ENCODE data around the gene SLC35F3. TPM values are rescaled to one million over a fixed set of nuclear protein-coding genes. Genes with fewer than 3 reads are reported as not detected.
A peak's percentile ranks its signal among the peaks of the same experiment; 100 is the strongest.

SLC35F3 gene
- polyA plus RNA-seq, 1 donor (not counting 4 experiments of a cell fraction or from before 2014, with no cell fraction given): 13.8 TPM

GRCh38 chr1:234107416-234108021 lies 203.0 kb downstream of the SLC35F3 start:
- H3K4me2 ChIP-seq (ENCODE audit: control insufficient read depth, extremely low read depth, insufficient read depth, low read depth, low read length): no peak overlapping the region
- H3K27ac ChIP-seq (ENCODE audit: control insufficient read depth, insufficient read depth, low read length): no peak overlapping the region
- FAIRE-seq (no peak), DNase-seq (ENCODE audit: low read depth, low spot score) (no peak)
- no peaks in the 10 kb centered on the region for H3K9me3 ChIP-seq (ENCODE audit: control insufficient read depth, low read depth, low read length)
- H3K9me1 ChIP-seq (ENCODE audit: control insufficient read depth, extremely low read depth, insufficient read depth, low read length): no peaks in the 10 kb centered on the region
- peaks cover 7% of the 10 kb centered on the region for H3K4me1 ChIP-seq (ENCODE audit: control insufficient read depth, extremely low read depth, insufficient read depth, low read length)
- no peaks in the 10 kb centered on the region for H4K20me1 ChIP-seq (ENCODE audit: control insufficient read depth, extremely low read depth, insufficient read depth, low read length)
- no peak overlapping the region for H3K9ac ChIP-seq (ENCODE audit: control insufficient read depth, extremely low read depth, insufficient read depth, low read length)
- no peaks in the 10 kb centered on the region for H3K36me3 ChIP-seq (ENCODE audit: control insufficient read depth in 2 of 2, extremely low read depth in 1 of 2, insufficient read depth in 2 of 2, low read length in 2 of 2)
- TF ChIP-seq CTCF (optimal IDR thresholded peaks at IDR 0.05 in 1 of 3, IDR thresholded peaks at IDR 0.05 in 1 of 3, conservative IDR thresholded peaks at IDR 0.05 in 1 of 3; ENCODE audit: extremely low read depth in 1 of 3, insufficient read depth in 2 of 3, low read length in 3 of 3): no peak
- TF ChIP-seq EZH2 (IDR thresholded peaks at IDR 0.05; ENCODE audit: low read length): no peak
- H3K79me2 ChIP-seq (ENCODE audit: control insufficient read depth, insufficient read depth, low read length): no peaks in the 10 kb centered on the region
- H3K27me3 ChIP-seq (ENCODE audit: control insufficient read depth, extremely low read depth, insufficient read depth, low read length): no peaks in the 10 kb centered on the region
- dilution Hi-C loops (cut with MboI; ENCODE audit: extremely low pct_ligation_motif_present, low sequenced_read_pairs): no loop called here
- H2AFZ ChIP-seq (ENCODE audit: control insufficient read depth, low read length): no peak overlapping the region
- no peak overlapping the region for H3K4me3 ChIP-seq (ENCODE audit: control insufficient read depth in 2 of 3, extremely low read depth in 1 of 3, insufficient read depth in 2 of 3, low read depth in 1 of 3, low read length in 3 of 3)

GRCh38 chr1:234108921-234109320 lies 204.4 kb downstream of the SLC35F3 start:
- FAIRE-seq: peak; percentile 59
- no peaks in the 10 kb centered on the region for H3K9me3 ChIP-seq (ENCODE audit: control insufficient read depth, low read depth, low read length)
- DNase-seq (ENCODE audit: low read depth, low spot score): no peak

More at GRCh38 chr1:234108921-234109320, 204.4 kb downstream of the SLC35F3 start:
- no peaks in the 10 kb centered on the region for H4K20me1 ChIP-seq (ENCODE audit: control insufficient read depth, extremely low read depth, insufficient read depth, low read length)
- no peak overlapping the region for H3K27ac ChIP-seq (ENCODE audit: control insufficient read depth, insufficient read depth, low read length)
- H3K4me1 ChIP-seq (ENCODE audit: control insufficient read depth, extremely low read depth, insufficient read depth, low read length): peaks cover 7% of the 10 kb centered on the region
- no peak overlapping the region for H3K9ac ChIP-seq (ENCODE audit: control insufficient read depth, extremely low read depth, insufficient read depth, low read length)
- dilution Hi-C loops (cut with MboI; ENCODE audit: extremely low pct_ligation_motif_present, low sequenced_read_pairs): no loop called here
- H3K79me2 ChIP-seq (ENCODE audit: control insufficient read depth, insufficient read depth, low read length): no peaks in the 10 kb centered on the region
- H3K4me2 ChIP-seq (ENCODE audit: control insufficient read depth, extremely low read depth, insufficient read depth, low read depth, low read length): peak overlapping the region; percentile 3
- TF ChIP-seq EZH2 (IDR thresholded peaks at IDR 0.05; ENCODE audit: low read length) (no peak), CTCF (optimal IDR thresholded peaks at IDR 0.05 in 1 of 3, IDR thresholded peaks at IDR 0.05 in 1 of 3, conservative IDR thresholded peaks at IDR 0.05 in 1 of 3; ENCODE audit: extremely low read depth in 1 of 3, insufficient read depth in 2 of 3, low read length in 3 of 3) (no peak)
- H3K4me3 ChIP-seq (ENCODE audit: control insufficient read depth in 2 of 3, extremely low read depth in 1 of 3, insufficient read depth in 2 of 3, low read depth in 1 of 3, low read length in 3 of 3): no peak overlapping the region
- H3K27me3 ChIP-seq (ENCODE audit: control insufficient read depth, extremely low read depth, insufficient read depth, low read length): no peaks in the 10 kb centered on the region
- no peaks in the 10 kb centered on the region for H3K9me1 ChIP-seq (ENCODE audit: control insufficient read depth, extremely low read depth, insufficient read depth, low read length)
- H2AFZ ChIP-seq (ENCODE audit: control insufficient read depth, low read length): no peak overlapping the region
- H3K36me3 ChIP-seq (ENCODE audit: control insufficient read depth in 2 of 2, extremely low read depth in 1 of 2, insufficient read depth in 2 of 2, low read length in 2 of 2): no peaks in the 10 kb centered on the region
